ENCODE measurements around the gene CBLC. TPM values are rescaled to one million over a fixed set of nuclear protein-coding genes. Genes with fewer than 3 reads are reported as not detected.

Gene CBLC
- total RNA-seq, 1 donor from 2014 or later = not detected

- peak within 1 kb of the TSS; percentile 70 for H3K27ac ChIP-seq (ENCODE audit: low read depth, low read length)
- peaks cover 19 to 24% (median 23%) of the 10 kb centered on the region in 3 donors for H3K4me1 ChIP-seq (ENCODE audit: control insufficient read depth in 3 of 3, insufficient read depth in 3 of 3, low read length in 3 of 3)
Observed at GRCh38 chr19:44808463-44809371, 31.0 kb downstream of the CBLC start, which contains the start of gene BCAM. TSS of gene BCAM (plus strand) at chr19:44809103. CDS start at chr19:44809125, 22 bp downstream.

GRCh38 chr19:44809577-44810233 is 32.0 kb downstream of the CBLC start:
- peak overlapping the region; percentile 54 for H3K27ac ChIP-seq (ENCODE audit: low read depth, low read length)
- peak overlapping the region; percentile 79 to 81 (median 80) for H3K4me3 ChIP-seq (ENCODE audit: low read length in 3 of 3)
- H3K9ac ChIP-seq (ENCODE audit: low read depth in 1 of 3, low read length in 3 of 3) = peak overlapping the region; percentile 83 to 93 (median 85)
- peaks cover 19 to 23% (median 21%) of the 10 kb centered on the region in 3 donors for H3K4me1 ChIP-seq (ENCODE audit: control insufficient read depth in 3 of 3, insufficient read depth in 3 of 3, low read length in 3 of 3)
- no peaks in the 10 kb centered on the region for H3K9me3 ChIP-seq (ENCODE audit: control insufficient read depth in 3 of 3, low read length in 3 of 3)
- H3K36me3 ChIP-seq (ENCODE audit: control insufficient read depth in 3 of 3, insufficient read depth in 3 of 3, low read length in 3 of 3) = peaks cover 4 to 17% (median 6%) of the 10 kb centered on the region in 3 donors
- no peaks in the 10 kb centered on the region for H3K27me3 ChIP-seq (ENCODE audit: control insufficient read depth in 3 of 3, insufficient read depth in 3 of 3, low read length in 3 of 3)

More at GRCh38 chr19:44808463-44809371, 31.0 kb downstream of the CBLC start, which contains the start of gene BCAM:
- no peaks in the 10 kb centered on the region for H3K27me3 ChIP-seq (ENCODE audit: control insufficient read depth in 3 of 3, insufficient read depth in 3 of 3, low read length in 3 of 3)
- H3K9ac ChIP-seq (ENCODE audit: low read depth in 1 of 3, low read length in 3 of 3) = peak within 1 kb of the TSS; percentile 83 to 93 (median 85)
- peak within 1 kb of the TSS; percentile 79 to 81 (median 80) for H3K4me3 ChIP-seq (ENCODE audit: low read length in 3 of 3)
- no peaks in the 10 kb centered on the region for H3K9me3 ChIP-seq (ENCODE audit: control insufficient read depth in 3 of 3, low read length in 3 of 3)
- peaks cover 4 to 9% (median 4%) of the 10 kb centered on the region in 3 donors for H3K36me3 ChIP-seq (ENCODE audit: control insufficient read depth in 3 of 3, insufficient read depth in 3 of 3, low read length in 3 of 3)

GRCh38 chr19:44810234-44811121 is 32.8 kb downstream of the CBLC start:
- Histone ChIP-seq H3K27ac (ENCODE audit: low read depth, low read length) (no peak overlapping the region), H3K4me3 (ENCODE audit: low read length in 3 of 3) (peak overlapping the region; percentile 1 to 58 (median 38)), H3K36me3 (ENCODE audit: control insufficient read depth in 3 of 3, insufficient read depth in 3 of 3, low read length in 3 of 3) (peaks cover 11 to 22% (median 11%) of the 10 kb centered on the region in 3 donors), H3K9ac (ENCODE audit: low read depth in 1 of 3, low read length in 3 of 3) (peak overlapping the region in 2 of 3 donors; percentile 57 to 61), H3K4me1 (ENCODE audit: control insufficient read depth in 3 of 3, insufficient read depth in 3 of 3, low read length in 3 of 3) (peaks cover 19 to 23% (median 21%) of the 10 kb centered on the region in 3 donors), H3K9me3 (ENCODE audit: control insufficient read depth in 3 of 3, low read length in 3 of 3) (no peaks in the 10 kb centered on the region), H3K27me3 (ENCODE audit: control insufficient read depth in 3 of 3, insufficient read depth in 3 of 3, low read length in 3 of 3) (no peaks in the 10 kb centered on the region)

GRCh38 chr19:44811122-44811419 is 33.4 kb downstream of the CBLC start:
- Histone ChIP-seq H3K9ac (ENCODE audit: low read depth in 1 of 3, low read length in 3 of 3) (no peak overlapping the region), H3K27ac (ENCODE audit: low read depth, low read length) (no peak overlapping the region), H3K9me3 (ENCODE audit: control insufficient read depth in 3 of 3, low read length in 3 of 3) (no peaks in the 10 kb centered on the region), H3K4me3 (ENCODE audit: low read length in 3 of 3) (peak overlapping the region in 1 of 3 donors; percentile 2), H3K36me3 (ENCODE audit: control insufficient read depth in 3 of 3, insufficient read depth in 3 of 3, low read length in 3 of 3) (peaks cover 11 to 22% (median 11%) of the 10 kb centered on the region in 3 donors), H3K4me1 (ENCODE audit: control insufficient read depth in 3 of 3, insufficient read depth in 3 of 3, low read length in 3 of 3) (peaks cover 19 to 23% (median 21%) of the 10 kb centered on the region in 3 donors), H3K27me3 (ENCODE audit: control insufficient read depth in 3 of 3, insufficient read depth in 3 of 3, low read length in 3 of 3) (no peaks in the 10 kb centered on the region)

- Histone ChIP-seq H3K9ac (ENCODE audit: low read depth in 1 of 3, low read length in 3 of 3) (peak overlapping the region in 1 of 3 donors; percentile 33), H3K27me3 (ENCODE audit: control insufficient read depth in 3 of 3, insufficient read depth in 3 of 3, low read length in 3 of 3) (no peaks in the 10 kb centered on the region), H3K4me3 (ENCODE audit: low read length in 3 of 3) (no peak overlapping the region), H3K4me1 (ENCODE audit: control insufficient read depth in 3 of 3, insufficient read depth in 3 of 3, low read length in 3 of 3) (peaks cover 19 to 23% (median 21%) of the 10 kb centered on the region in 3 donors), H3K9me3 (ENCODE audit: control insufficient read depth in 3 of 3, low read length in 3 of 3) (no peaks in the 10 kb centered on the region), H3K27ac (ENCODE audit: low read depth, low read length) (no peak overlapping the region), H3K36me3 (ENCODE audit: control insufficient read depth in 3 of 3, insufficient read depth in 3 of 3, low read length in 3 of 3) (peaks cover 11 to 22% (median 11%) of the 10 kb centered on the region in 3 donors)
Observed at GRCh38 chr19:44812142-44812718, 34.5 kb downstream of the CBLC start.

GRCh38 chr19:44813070-44813840 is 35.6 kb downstream of the CBLC start:
- H3K9me3 ChIP-seq (ENCODE audit: control insufficient read depth in 3 of 3, low read length in 3 of 3) = no peaks in the 10 kb centered on the region
- H3K4me1 ChIP-seq (ENCODE audit: control insufficient read depth in 3 of 3, insufficient read depth in 3 of 3, low read length in 3 of 3) = peaks cover 12 to 17% (median 16%) of the 10 kb centered on the region in 3 donors
- H3K4me3 ChIP-seq (ENCODE audit: low read length in 3 of 3) = no peak overlapping the region
- peaks cover 11 to 22% (median 13%) of the 10 kb centered on the region in 3 donors for H3K36me3 ChIP-seq (ENCODE audit: control insufficient read depth in 3 of 3, insufficient read depth in 3 of 3, low read length in 3 of 3)
- H3K27ac ChIP-seq (ENCODE audit: low read depth, low read length) = no peak overlapping the region
- no peak overlapping the region for H3K9ac ChIP-seq (ENCODE audit: low read depth in 1 of 3, low read length in 3 of 3)
- H3K27me3 ChIP-seq (ENCODE audit: control insufficient read depth in 3 of 3, insufficient read depth in 3 of 3, low read length in 3 of 3) = no peaks in the 10 kb centered on the region

- Histone ChIP-seq H3K36me3 (ENCODE audit: control insufficient read depth in 3 of 3, insufficient read depth in 3 of 3, low read length in 3 of 3) (peaks cover 11 to 24% (median 13%) of the 10 kb centered on the region in 3 donors), H3K4me3 (ENCODE audit: low read length in 3 of 3) (no peak overlapping the region), H3K4me1 (ENCODE audit: control insufficient read depth in 3 of 3, insufficient read depth in 3 of 3, low read length in 3 of 3) (peaks cover 9 to 13% (median 11%) of the 10 kb centered on the region in 3 donors), H3K27me3 (ENCODE audit: control insufficient read depth in 3 of 3, insufficient read depth in 3 of 3, low read length in 3 of 3) (no peaks in the 10 kb centered on the region), H3K9ac (ENCODE audit: low read depth in 1 of 3, low read length in 3 of 3) (no peak overlapping the region), H3K9me3 (ENCODE audit: control insufficient read depth in 3 of 3, low read length in 3 of 3) (no peaks in the 10 kb centered on the region), H3K27ac (ENCODE audit: low read depth, low read length) (no peak overlapping the region)
Observed at GRCh38 chr19:44813841-44814470, 36.3 kb downstream of the CBLC start.

- Histone ChIP-seq H3K36me3 (ENCODE audit: control insufficient read depth in 3 of 3, insufficient read depth in 3 of 3, low read length in 3 of 3) (peaks cover 11 to 25% (median 13%) of the 10 kb centered on the region in 3 donors), H3K4me1 (ENCODE audit: control insufficient read depth in 3 of 3, insufficient read depth in 3 of 3, low read length in 3 of 3) (peaks cover 4 to 8% (median 5%) of the 10 kb centered on the region in 3 donors), H3K9me3 (ENCODE audit: control insufficient read depth in 3 of 3, low read length in 3 of 3) (no peaks in the 10 kb centered on the region), H3K4me3 (ENCODE audit: low read length in 3 of 3) (no peak overlapping the region), H3K27ac (ENCODE audit: low read depth, low read length) (no peak overlapping the region), H3K27me3 (ENCODE audit: control insufficient read depth in 3 of 3, insufficient read depth in 3 of 3, low read length in 3 of 3) (no peaks in the 10 kb centered on the region), H3K9ac (ENCODE audit: low read depth in 1 of 3, low read length in 3 of 3) (no peak overlapping the region)
Observed at GRCh38 chr19:44814517-44814916, 36.8 kb downstream of the CBLC start.

All from skeletal muscle tissue (tissue), 4 donors.